NCI-H510A (cell line): Measurements from ENCODE around the gene KLHDC4.

Experiments
- DNase-seq: peaks from one replicate; lab custom pipeline; 2025; lab: John Stamatoyannopoulos, UW

KLHDC4 gene

GRCh38 chr16:87698676-87699199 is 67.0 kb downstream of the KLHDC4 start:
- no peak for DNase-seq

DNA sequence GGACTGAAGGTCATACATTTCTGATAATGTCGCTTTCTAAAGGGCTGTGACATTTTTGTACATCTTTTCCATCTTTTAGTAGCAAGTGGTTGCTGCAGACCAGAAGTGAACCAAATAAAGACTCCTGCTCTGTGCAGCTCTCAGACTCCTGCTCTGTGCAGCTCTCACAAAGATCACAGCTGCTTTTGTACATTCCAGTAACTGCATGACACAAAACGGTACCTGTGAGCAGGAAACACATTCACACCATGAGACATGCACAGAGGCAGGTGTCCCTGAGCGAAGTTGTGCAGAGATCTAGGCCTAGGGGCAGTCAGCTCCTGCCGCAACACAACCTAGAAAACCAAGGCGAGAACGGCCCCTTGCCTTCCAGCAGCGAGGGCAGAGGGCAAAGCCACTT is 67.5 kb downstream of the KLHDC4 start:
- no peak for DNase-seq

GRCh38 chr16:87697792-87698191 is 68.0 kb downstream of the KLHDC4 start:
- no peak for DNase-seq

DNA sequence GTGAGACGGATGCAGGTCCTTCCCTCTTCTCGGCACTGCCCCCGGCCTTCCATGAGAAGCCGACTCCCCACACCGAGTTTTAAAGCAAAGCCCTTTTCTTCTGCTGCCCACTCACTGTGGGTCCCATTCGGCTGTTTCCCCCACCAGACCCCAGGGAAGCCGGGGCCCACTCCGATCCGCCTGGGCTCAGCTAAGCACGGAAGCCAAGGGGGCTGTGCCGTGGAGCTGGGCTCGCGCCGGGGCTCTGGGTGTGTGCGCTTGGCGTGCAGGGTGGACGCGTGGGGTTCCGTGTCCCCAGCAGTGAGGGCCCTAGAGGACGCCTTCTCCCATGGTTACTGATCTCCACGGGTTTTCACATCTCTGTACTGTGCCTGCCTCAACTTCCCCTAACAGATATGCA is 68.5 kb downstream of the KLHDC4 start:
- DNase-seq: no peak

DNA sequence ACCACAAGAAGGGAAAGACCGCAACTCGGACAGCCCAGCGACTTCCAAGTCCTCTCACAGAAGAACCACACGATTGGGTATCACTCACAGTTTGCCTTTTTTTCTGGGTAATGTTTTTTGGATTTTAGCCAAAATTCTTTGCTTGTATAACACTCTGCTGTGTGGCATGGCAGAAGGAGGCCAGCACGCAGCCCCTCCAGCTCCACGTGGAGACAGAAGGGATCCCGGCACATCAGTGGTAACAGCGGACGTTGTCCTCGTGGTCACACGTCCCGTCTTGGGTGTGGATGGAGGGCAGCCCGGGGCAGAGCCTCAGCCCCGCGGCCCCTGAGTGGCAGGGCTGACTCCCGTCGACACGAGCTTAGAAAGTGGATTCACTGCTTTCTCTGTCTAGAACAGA is 69.1 kb downstream of the KLHDC4 start:
- DNase-seq: no peak

- no peak for DNase-seq
Observed at GRCh38 chr16:87695534-87695933, 70.3 kb downstream of the KLHDC4 start.

- no peak for DNase-seq
Observed at GRCh38 chr16:87694441-87695125, 71.2 kb downstream of the KLHDC4 start.

DNA sequence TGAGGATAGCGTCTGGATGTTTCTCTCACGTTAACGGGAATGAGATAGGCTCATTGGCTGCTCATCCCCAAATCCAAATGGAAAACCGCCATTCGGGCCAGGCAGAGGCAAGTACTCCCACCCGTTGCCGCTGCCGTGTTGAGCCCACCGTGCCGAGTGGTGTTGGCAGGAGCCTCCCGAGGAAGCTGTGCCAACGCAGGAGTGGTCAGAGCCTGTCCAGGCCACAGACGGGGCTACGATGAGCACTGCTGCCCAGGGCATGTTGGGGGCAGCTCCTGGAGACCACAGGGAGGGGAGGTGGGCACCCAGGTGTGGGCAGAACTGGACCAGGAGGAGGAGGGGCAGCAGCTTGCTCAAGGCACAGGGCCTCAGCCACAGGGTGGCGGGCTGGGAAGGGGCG is 72.0 kb downstream of the KLHDC4 start:
- DNase-seq: no peak

DNA sequence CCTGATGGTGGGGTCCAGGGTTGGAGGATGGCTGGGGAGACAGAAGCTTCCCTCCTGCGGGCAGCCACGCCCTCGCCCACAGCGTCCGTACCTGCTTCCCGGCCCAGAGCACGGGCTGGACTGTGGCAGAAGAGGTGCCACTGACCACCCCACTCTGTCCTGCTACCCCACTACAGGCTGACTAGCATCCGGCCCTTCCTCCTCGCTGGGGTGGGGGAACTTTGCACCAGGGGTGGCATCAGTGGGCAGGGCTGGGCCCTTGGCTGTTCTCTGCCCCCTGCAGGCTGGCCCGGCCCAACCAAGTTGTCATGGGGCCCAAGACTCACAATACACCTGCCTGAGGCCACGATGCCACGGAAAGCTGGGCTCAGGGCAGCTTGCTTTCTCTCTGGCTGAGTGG is 73.0 kb downstream of the KLHDC4 start:
- no peak for DNase-seq

DNA sequence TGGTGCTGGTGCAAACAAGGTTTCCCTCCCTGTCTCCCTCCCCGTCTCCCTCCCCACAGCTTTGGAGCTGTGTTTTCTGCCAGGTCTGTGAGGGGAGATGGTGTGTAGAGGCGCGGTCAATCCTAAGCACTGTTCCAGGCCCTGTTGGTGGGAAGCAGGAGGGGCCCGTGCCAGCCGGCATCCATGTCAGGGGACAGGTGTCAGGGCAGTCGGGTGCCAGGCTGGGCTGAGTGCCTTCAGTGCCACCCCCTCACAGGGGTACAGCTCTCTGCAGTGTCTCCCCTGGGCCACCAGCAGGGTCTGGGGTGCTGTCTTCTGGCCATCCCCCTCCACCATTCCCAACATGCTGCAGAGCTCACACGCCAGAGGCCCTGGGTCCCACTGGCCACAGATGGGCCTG is 73.6 kb downstream of the KLHDC4 start:
- no peak for DNase-seq

- DNase-seq: no peak
Observed at GRCh38 chr16:87691686-87692079, 74.1 kb downstream of the KLHDC4 start.

- DNase-seq: no peak
Observed at GRCh38 chr16:87690911-87691685, 74.7 kb downstream of the KLHDC4 start.

DNA sequence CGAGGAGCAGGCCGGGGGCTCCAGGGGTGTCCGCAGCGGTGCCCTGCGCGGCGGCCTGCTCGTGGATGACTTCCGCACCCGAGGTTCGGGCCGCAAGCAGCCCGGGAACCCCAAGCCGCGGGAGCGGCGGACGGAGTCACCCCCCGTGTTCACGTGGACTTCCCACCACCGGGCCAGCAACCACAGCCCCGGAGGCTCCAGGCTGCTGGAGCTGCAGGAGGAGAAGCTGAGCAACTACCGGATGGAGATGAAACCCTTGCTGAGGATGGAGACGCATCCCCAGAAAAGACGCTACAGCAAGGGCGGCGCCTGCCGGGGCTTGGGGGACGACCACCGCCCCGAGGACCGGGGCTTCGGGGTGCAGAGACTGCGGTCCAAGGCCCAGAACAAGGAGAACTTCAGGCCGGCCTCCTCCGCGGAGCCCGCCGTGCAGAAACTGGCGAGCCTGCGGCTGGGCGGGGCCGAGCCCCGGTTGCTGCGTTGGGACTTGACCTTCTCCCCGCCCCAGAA is 75.8 kb downstream of the KLHDC4 start:
- DNase-seq: no peak

DNA sequence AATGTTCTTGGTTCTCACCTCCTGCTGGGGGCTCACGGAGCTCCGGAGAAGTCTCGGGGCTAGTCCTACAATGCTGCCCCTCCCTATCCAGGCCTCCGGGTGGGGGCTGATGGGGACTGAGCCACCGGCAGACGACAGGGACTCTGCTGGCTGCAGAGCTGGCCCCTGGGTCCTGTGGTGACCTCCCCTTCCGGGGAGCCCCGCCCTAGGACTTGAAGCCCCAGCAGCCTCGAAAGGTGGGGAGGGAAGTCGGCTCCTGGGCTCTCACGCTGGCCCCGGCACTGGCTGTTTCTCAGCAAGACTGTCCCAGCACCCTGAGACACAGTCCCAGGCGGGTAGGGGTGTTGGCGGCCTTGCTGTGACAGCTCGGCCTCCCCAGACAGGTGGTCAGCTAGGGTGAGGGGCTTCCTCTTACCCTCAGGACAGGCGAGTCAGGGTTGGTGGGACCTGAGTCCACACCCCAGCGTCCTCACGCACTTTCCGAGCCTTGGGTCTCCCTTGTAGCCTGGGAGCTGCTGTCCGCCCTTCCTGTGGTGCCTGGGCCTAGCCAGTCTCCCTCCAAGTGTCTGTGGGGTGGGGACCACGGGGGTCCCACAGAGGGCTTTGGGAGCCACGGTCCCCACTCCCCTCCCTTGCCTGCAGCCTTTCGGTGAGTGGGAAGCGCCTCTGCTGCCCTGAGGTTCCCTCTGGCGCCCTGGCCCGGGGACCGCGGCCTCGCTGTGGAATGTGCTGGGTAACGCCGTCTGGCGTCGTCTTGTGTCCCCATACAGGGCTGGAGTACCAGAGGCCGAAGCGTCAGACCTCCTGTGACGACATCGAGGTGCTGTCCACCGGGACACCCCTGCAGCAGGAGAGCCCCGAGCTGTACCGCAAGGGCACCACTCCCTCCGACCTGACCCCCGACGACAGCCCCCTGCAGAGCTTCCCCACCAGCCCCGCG is 76.6 kb downstream of the KLHDC4 start:
- no peak for DNase-seq

GRCh38 chr16:87687998-87688529 is 77.7 kb downstream of the KLHDC4 start:
- no peak for DNase-seq

GRCh38 chr16:87687126-87687910 is 78.5 kb downstream of the KLHDC4 start:
- DNase-seq: no peak

DNA sequence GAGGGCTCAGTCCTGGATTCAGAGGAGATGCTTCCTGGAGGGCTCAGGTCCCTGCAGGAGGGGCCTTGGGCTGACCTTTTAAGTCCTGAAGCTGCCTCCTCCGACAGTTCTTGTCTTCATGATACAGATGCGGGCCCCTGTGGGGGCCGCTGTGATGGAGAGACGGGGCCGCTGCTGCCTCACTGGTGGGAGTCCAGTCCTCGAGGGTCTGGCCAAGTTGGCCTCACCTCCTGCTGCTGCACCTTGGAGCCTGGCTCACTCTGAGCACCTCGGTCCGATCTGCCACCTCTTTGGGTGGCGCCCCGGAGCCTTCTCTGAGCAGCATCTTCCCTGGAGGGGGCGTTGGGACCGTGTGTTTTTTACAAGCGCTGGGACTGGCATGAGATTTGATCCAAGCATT is 79.1 kb downstream of the KLHDC4 start:
- DNase-seq: no peak

GRCh38 chr16:87685766-87686165 is 80.0 kb downstream of the KLHDC4 start:
- no peak for DNase-seq

GRCh38 chr16:87685405-87685755 is 80.4 kb downstream of the KLHDC4 start:
- DNase-seq: no peak

- no peak for DNase-seq
Observed at GRCh38 chr16:87684711-87685404, 80.9 kb downstream of the KLHDC4 start.
